GM06990 (cell line): ENCODE data around the gene FZD10.

ENCODE experiments used
- DNase-seq: peaks from one replicate; pipeline ENCODE4 v3.0.0-alpha.2; 2011; ENCODE audit not compliant: insufficient read length; ENCODE audit errors: extremely low read depth
- H3K27me3 ChIP-seq: replicated peaks from 2 replicates; pipeline ENCODE4 v1.6.0; 2011; ENCODE audit warnings: low read length; ENCODE audit not compliant: control insufficient read depth, insufficient read depth
- H3K36me3 ChIP-seq: 2 replicates; pipeline ENCODE4 v1.5.1; 2011; ENCODE audit warnings: low read length; ENCODE audit not compliant: control insufficient read depth, insufficient read depth
- H3K4me3 ChIP-seq: replicated peaks from 2 replicates; pipeline ENCODE4 v1.5.1; 2011; ENCODE audit warnings: low read depth, mild to moderate bottlenecking, control low read depth, low read length
- CTCF ChIP-seq: IDR thresholded peaks from 2 replicates; pipeline ENCODE4 v1.5.1; 2011; ENCODE audit warnings: low read length, control low read depth, mild to moderate bottlenecking, inconsistent platforms; ENCODE audit not compliant: insufficient read depth, poor library complexity, severe bottlenecking

FZD10 gene

DNA sequence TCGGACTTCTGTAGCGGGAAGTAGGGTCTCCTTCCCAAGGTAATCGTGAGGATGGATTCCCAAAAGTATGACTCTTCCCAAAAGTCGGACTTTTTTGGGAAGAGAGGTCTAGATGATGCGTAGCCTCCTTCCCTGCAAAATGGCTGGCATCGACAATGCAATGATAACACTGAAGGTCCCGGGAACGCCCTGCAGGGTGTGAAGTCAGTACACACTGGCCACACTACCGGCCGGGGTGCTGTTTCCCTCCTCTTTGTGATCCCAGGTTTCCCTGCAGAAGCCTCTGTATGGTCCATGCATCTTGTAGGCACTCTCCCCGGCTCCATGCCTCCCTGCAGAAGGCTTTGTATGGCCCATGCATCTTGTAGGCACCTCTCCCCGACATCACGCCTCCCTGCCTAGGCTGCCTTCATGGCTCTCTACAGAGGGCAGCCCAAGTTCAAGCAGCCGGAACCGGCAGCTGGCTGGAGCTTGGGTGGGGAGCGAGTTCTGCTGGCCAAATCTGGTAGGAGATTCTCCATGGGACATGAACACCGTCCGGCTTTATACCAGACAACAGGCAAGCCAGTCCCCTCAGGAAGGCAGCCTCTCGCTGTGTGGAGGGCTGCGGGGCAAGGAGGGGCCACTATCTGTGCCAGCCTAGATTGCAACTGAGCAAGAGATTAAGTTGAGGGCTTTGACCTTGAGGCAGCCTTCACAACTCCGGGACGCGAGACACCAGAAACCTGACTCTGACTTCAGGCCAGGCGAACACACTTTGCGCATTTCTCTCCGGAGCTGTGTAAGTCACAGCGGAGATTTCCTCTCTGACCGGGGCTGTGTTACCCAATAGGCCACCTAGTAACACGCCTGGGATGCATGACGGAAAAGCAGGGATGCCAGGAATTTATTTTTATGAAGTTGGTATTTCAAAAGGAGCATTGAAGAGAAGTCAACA lies 23.5 kb downstream of the FZD10 start:
- Histone ChIP-seq H3K4me3 (no peak overlapping the region), H3K27me3 (no peaks in the 10 kb centered on the region), H3K36me3 (no peaks in the 10 kb centered on the region)
- TF ChIP-seq CTCF = no peak
- DNase-seq = no peak

- Histone ChIP-seq H3K4me3 (no peak overlapping the region), H3K27me3 (no peaks in the 10 kb centered on the region), H3K36me3 (no peaks in the 10 kb centered on the region)
- no peak for DNase-seq
- TF ChIP-seq CTCF = no peak
Measured at GRCh38 chr12:130186651-130187268, 24.5 kb downstream of the FZD10 start.

GRCh38 chr12:130192642-130193345 lies 30.5 kb downstream of the FZD10 start:
- no peak overlapping the region for H3K4me3 ChIP-seq
- no peak for DNase-seq
- no peaks in the 10 kb centered on the region for H3K27me3 ChIP-seq
- no peak for TF ChIP-seq CTCF
- H3K36me3 ChIP-seq = no peaks in the 10 kb centered on the region

DNA sequence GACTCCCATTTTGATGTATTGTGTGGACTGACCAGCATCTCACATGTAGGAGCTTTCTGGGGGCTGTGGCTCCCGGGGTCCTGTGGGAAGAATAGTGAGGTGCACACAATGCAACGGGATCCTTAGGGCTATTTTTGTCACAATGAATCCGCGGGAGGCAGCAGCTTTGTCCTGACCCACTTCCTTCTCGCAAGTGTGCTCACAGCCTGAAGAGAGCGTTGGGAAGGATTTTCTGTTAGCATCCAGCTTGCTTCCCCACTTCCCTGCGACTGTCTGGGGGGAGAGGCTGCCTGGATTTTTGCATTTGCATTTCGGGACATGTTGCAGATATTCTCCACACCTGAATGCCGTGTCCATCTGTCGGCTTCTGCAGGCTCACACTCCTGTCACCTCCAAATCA lies 31.9 kb downstream of the FZD10 start:
- no peak for TF ChIP-seq CTCF
- no peaks in the 10 kb centered on the region for H3K36me3 ChIP-seq
- no peaks in the 10 kb centered on the region for H3K27me3 ChIP-seq
- no peak overlapping the region for H3K4me3 ChIP-seq
- DNase-seq = no peak

- Histone ChIP-seq H3K27me3 (no peaks in the 10 kb centered on the region), H3K36me3 (no peaks in the 10 kb centered on the region), H3K4me3 (no peak overlapping the region)
- DNase-seq = no peak
- TF ChIP-seq CTCF = no peak
Measured at GRCh38 chr12:130195369-130195768, 33.1 kb downstream of the FZD10 start.
